H1 (cell line): ENCODE results near the gene BNC2. TPM values are rescaled to one million over a fixed set of nuclear protein-coding genes. Genes with fewer than 3 reads are reported as not detected.

Experiments used
- HDAC6 ChIP-seq: IDR thresholded peaks from one replicate; pipeline ENCODE4 v1.7.1; 2012; ENCODE audit warnings: low read depth, mild to moderate bottlenecking, inconsistent platforms, low read length, moderate library complexity
- polyA plus RNA-seq, 7 experiments: library from polyadenylated mRNA; depleted of rRNA in 3 of 7; stranded (reverse) in 5 of 7; unstranded in 2 of 7; fragments of >200 nt in 5 of 7; fragments of 200-250 nt in 2 of 7; gene quantifications; 1 replicate in 5 of 7; 2 replicates in 1 of 7; 4 replicates in 1 of 7; pipeline versions ENCODE4 v1.2.1 to v1.2.3, GENCODE V29; 2011 to 2013; ENCODE audit warnings: missing spikeins in 2 of 7, mixed read lengths in 2 of 7
- total RNA-seq: library from RNA; stranded (reverse); fragmentation: NEBNext Ultra II Directional; extraction: Animal tissue kit (Norgen Biotek cat#: 25700); gene quantifications from 2 replicates; pipeline ENCODE4 v1.2.1, GENCODE V29; 2021

BNC2 gene
- total and polyA plus RNA-seq, 2 of the 8 experiments (the other 6 are each of a cell fraction or from before 2014, with no cell fraction given) = 16.0 to 26.8 TPM

DNA sequence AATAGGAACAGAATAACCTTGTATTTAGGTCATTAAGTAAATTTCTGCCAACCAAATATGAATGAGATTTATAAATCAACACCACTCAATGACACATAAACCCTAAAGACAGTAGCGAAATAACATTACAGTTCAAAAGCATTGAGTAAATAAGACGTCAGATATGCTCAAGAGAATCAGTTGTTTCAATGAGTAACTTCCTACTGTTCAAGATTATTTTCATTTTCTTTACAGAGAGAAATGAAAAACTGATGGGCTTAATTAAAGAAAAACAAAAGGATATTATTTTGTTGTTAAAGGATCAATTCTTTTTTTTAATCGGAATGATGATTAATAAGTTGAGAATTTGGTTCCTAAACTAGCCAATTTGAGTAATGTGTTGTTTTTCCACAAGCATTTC lies 150.1 kb downstream of the BNC2 start (continued):
- TF ChIP-seq HDAC6 = no peak
